ENCODE data around the gene FBXL15. TPM values are rescaled to one million over a fixed set of nuclear protein-coding genes. Genes with fewer than 3 reads are reported as not detected.

The FBXL15 gene
- total and polyA plus RNA-seq, 9 of the 15 experiments (the other 6 are each of a cell fraction or from before 2014, with no cell fraction given): 0.08 to 25.9 (median 3.5) TPM

DNA sequence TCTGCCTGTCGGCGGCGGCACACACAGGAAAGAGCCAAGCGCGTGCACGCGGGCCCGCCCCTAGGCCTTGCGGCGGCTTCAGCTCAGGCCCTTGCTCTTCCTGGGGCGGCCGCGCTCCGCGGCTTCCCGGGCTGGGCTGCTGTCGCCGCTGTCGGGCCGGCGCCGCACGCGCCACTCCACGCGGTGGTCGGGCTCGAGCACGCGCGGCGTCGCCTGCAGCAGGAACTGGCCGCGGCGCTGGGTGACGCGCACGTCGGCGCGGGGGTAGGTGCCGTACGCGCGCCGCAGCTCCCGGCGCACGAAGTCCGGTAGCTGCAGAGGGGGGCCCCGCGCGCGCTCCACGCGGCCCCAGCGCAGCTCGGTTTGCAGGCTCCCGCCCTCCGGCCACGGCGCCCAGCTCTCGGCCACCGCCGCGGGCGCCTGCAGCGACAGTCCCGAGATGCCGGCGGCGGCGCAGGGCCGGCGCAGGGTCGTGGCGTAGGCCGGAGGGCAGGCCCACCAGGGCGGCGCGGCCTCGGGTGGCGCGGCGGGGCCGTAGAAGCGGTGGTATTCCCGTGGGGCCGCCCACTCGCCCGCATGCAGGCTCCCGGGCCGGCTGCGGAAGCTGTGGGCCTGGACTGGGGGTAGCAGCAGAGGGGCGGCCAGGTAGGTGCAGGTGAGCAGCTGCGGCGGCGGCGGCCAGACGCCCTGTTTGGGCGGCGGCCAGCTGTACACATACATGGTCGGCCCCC lies 29.9 kb downstream of the FBXL15 start (continued):
- no peak for TF ChIP-seq ID3 (CRISPR knock-in tag; IDR thresholded peaks at IDR 0.05)
- TF ChIP-seq ID3 (tag; IDR thresholded peaks at IDR 0.05): peak; percentile 56; the same call in 1 of the 2 replicates
- TF ChIP-seq AFF4 (CRISPR knock-in tag; IDR thresholded peaks at IDR 0.05): peak; percentile 44
- 0 out of 2 replicates have a peak, but pooled peaks have one; percentile 27 for TF ChIP-seq HDAC8 (tag; IDR thresholded peaks at IDR 0.05)
- TF ChIP-seq MEIS2 (IDR thresholded peaks at IDR 0.05; ENCODE audit: partially characterized antibody): peak; percentile 20
- peak; percentile 36 for TF ChIP-seq HNRNPLL (IDR thresholded peaks at IDR 0.05; ENCODE audit: low read depth, low read length, poor library complexity, severe bottlenecking)
- TF ChIP-seq ETV5 (CRISPR knock-in tag; IDR thresholded peaks at IDR 0.05; ENCODE audit: low read depth): peak; percentile 70; the same call in 1 of the 2 replicates
- no peak for TF ChIP-seq ZBTB26 (CRISPR knock-in tag; IDR thresholded peaks at IDR 0.05)
- peak; percentile 69 for TF ChIP-seq KDM5B (IDR thresholded peaks at IDR 0.05; ENCODE audit: insufficient replicate concordance, low read depth, low read length)
- TF ChIP-seq KDM2B (CRISPR knock-in tag; IDR thresholded peaks at IDR 0.05): no peak
- no peak for TF ChIP-seq NFXL1 (CRISPR knock-in tag; IDR thresholded peaks at IDR 0.05)
- TF ChIP-seq CREBBP (IDR thresholded peaks at IDR 0.05; ENCODE audit: low read depth, low read length): no peak
- peak; percentile 49 for TF ChIP-seq GABPA (tag; conservative IDR thresholded peaks at IDR 0.05; ENCODE audit: low read depth)
- TF ChIP-seq ZBTB7A (IDR thresholded peaks at IDR 0.05; ENCODE audit: borderline replicate concordance, control insufficient read depth, low read depth, low read length): no peak; the same call in 1 of the 2 replicates
